SU-DHL-6 (cell line): ENCODE measurements around the gene SOX6.

Experiments
- H2AFZ ChIP-seq: fragments of 200-600 bp; sonication (generic); 2 replicates; pipeline ENCODE4 v1.6.1; 2014; ENCODE audit warnings: low read depth, mild to moderate bottlenecking, moderate library complexity, mixed read lengths, antibody characterized with exemption, low read length; ENCODE audit not compliant: severe bottlenecking
- H3F3A ChIP-seq: fragments of 200-600 bp; shearing (Covaris generic); 2 replicates; pipeline ENCODE4 v1.6.0; 2016; ENCODE audit warnings: antibody characterized with exemption, mild to moderate bottlenecking; ENCODE audit not compliant: insufficient read depth
- H3K27ac ChIP-seq: fragments of 200-600 bp; sonication (generic); 2 replicates; pipeline ENCODE4 v1.5.1; 2016; ENCODE audit warnings: low read depth, mild to moderate bottlenecking, low read length, moderate library complexity, mixed read lengths
- H3K27me3 ChIP-seq: fragments of 200-600 bp; sonication (generic), shearing (Covaris generic); 2 replicates; pipeline ENCODE4 v1.6.0; 2014; ENCODE audit warnings: mild to moderate bottlenecking, low read length
- H3K36me3 ChIP-seq: fragments of 200-600 bp; sonication (generic); 2 replicates; pipeline ENCODE4 v1.6.1; 2014; ENCODE audit warnings: mild to moderate bottlenecking, low read length, mixed read lengths
- H3K4me2 ChIP-seq: fragments of 300-600, 200-600 bp; shearing (Covaris generic), sonication (generic); 2 replicates; pipeline ENCODE4 v1.6.0; 2014; ENCODE audit warnings: low read length, low read depth, mild to moderate bottlenecking; ENCODE audit not compliant: poor library complexity, severe bottlenecking
- H3K4me3 ChIP-seq: fragments of 200-600 bp; sonication (generic); 2 replicates; pipeline ENCODE4 v1.5.1; 2014; ENCODE audit warnings: antibody characterized with exemption, low read length, mild to moderate bottlenecking, mixed read lengths; ENCODE audit not compliant: insufficient read depth, poor library complexity, severe bottlenecking
- H3K79me2 ChIP-seq: fragments of 200-600 bp; sonication (generic); 2 replicates; pipeline ENCODE4 v1.6.1; 2014; ENCODE audit warnings: mild to moderate bottlenecking, low read length, moderate library complexity; ENCODE audit not compliant: insufficient read depth
- H3K9ac ChIP-seq: fragments of 200-600 bp; sonication (generic); 2 replicates; pipeline ENCODE4 v1.7.0; 2014; ENCODE audit warnings: mild to moderate bottlenecking, low read length
- H3K9me2 ChIP-seq: fragments of 200-600 bp; sonication (generic); replicated peaks from 2 replicates; pipeline ENCODE4 v1.6.1; 2014; ENCODE audit warnings: low read length; ENCODE audit not compliant: insufficient read depth
- H3K9me3 ChIP-seq: fragments of 200-600 bp; sonication (generic); 2 replicates; pipeline ENCODE4 v1.6.1; 2014; ENCODE audit warnings: low read length, mixed read lengths; ENCODE audit not compliant: insufficient read depth
- H4K20me1 ChIP-seq: fragments of 200-600 bp; sonication (generic); 2 replicates; pipeline ENCODE4 v1.6.1; 2014; ENCODE audit warnings: low read depth, mild to moderate bottlenecking, antibody characterized with exemption, low read length, moderate library complexity, mixed read lengths
- CTCF ChIP-seq: fragments of 200-600 bp; sonication (generic); IDR thresholded peaks from one replicate; pipeline ENCODE4 v1.5.1; 2017; ENCODE audit warnings: antibody characterized with exemption, mild to moderate bottlenecking, low read length, moderate library complexity; ENCODE audit not compliant: insufficient read depth, poor library complexity, severe bottlenecking
- EZH2phosphoT487 ChIP-seq: fragments of 200-600 bp; sonication (generic), shearing (Covaris generic); conservative IDR thresholded peaks from 2 replicates; pipeline ENCODE4 v1.6.1; 2018; ENCODE audit warnings: mild to moderate bottlenecking, antibody characterized with exemption, low read length, moderate library complexity, mixed read lengths

SOX6 gene

GRCh38 chr11:15977116-15977515, 379.2 kb downstream of the SOX6 start:
- H3K9me2 ChIP-seq, result no peaks in the 10 kb centered on the region
- H3K27ac ChIP-seq, result no peak overlapping the region
- H3F3A ChIP-seq, result no peaks in the 10 kb centered on the region
- H4K20me1 ChIP-seq, result no peaks in the 10 kb centered on the region
- no peak overlapping the region for H3K4me2 ChIP-seq
- H3K9ac ChIP-seq, result no peak overlapping the region
- H3K79me2 ChIP-seq, result no peaks in the 10 kb centered on the region
- no peaks in the 10 kb centered on the region for H3K9me3 ChIP-seq
- no peak for TF ChIP-seq EZH2phosphoT487
- no peak overlapping the region for H3K4me3 ChIP-seq
- no peaks in the 10 kb centered on the region for H3K36me3 ChIP-seq
- no peak overlapping the region for H2AFZ ChIP-seq
- H3K27me3 ChIP-seq, result no peaks in the 10 kb centered on the region

GRCh38 chr11:15976433-15977045, 379.8 kb downstream of the SOX6 start:
- Histone ChIP-seq H3K27ac (no peak overlapping the region), H3K36me3 (no peaks in the 10 kb centered on the region), H3F3A (no peaks in the 10 kb centered on the region), H3K9me2 (no peaks in the 10 kb centered on the region), H3K9ac (no peak overlapping the region), H3K9me3 (no peaks in the 10 kb centered on the region), H2AFZ (no peak overlapping the region), H3K4me3 (no peak overlapping the region), H3K27me3 (no peaks in the 10 kb centered on the region), H3K79me2 (no peaks in the 10 kb centered on the region), H4K20me1 (no peaks in the 10 kb centered on the region), H3K4me2 (no peak overlapping the region)
- TF ChIP-seq CTCF, result no peak

DNA sequence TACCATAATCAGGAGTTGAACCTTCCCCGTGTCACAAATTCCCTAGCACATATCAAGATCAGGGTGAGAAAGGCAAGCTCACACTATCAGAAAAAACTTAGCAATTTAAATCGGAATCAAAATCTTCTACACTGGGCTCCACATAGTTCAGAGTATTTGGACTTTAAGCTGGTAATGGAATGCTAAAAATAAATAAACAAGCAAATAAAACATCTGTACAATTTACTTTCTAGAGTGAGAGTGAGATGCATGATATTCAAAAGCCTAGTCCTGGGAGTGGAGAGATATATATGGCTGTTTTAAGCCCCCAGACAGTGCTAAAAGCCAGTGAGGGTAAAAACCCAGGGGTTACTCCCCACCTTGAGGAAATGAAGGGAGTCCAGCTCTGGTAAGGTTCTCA, 380.6 kb downstream of the SOX6 start:
- Histone ChIP-seq H3F3A (no peaks in the 10 kb centered on the region), H3K36me3 (no peaks in the 10 kb centered on the region)

More for the DNA sequence above, 380.6 kb downstream of the SOX6 start:
- Histone ChIP-seq H3K4me3 (no peak overlapping the region), H3K79me2 (no peaks in the 10 kb centered on the region), H3K27me3 (no peaks in the 10 kb centered on the region), H3K9ac (no peak overlapping the region), H4K20me1 (no peaks in the 10 kb centered on the region), H3K9me3 (no peaks in the 10 kb centered on the region), H2AFZ (no peak overlapping the region), H3K9me2 (no peaks in the 10 kb centered on the region), H3K4me2 (no peak overlapping the region), H3K27ac (no peak overlapping the region)
- no peak for TF ChIP-seq CTCF
- no peak for TF ChIP-seq EZH2phosphoT487
